ENCODE results near the gene ETS1.

ETS1 gene

DNA sequence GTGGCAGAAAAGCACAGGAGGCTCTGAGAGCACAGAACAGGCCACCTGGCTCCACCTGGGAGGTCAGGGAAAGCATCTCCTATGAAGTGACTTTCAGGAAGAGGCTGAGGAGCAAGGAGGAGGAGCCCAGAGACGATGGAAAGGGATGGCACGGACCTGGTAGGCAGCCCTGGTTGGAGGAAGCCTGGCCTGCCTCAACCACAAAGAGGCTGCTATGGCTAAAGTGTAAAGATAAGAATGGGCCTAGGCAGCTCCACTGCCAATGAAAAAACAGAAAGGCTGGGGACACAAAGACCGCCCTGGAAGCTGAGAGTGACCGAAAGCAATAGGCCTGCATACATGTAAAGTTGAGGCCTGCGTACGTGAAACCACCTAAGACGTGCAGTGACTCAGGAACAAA, 31.2 kb upstream of the ETS1 start:
- no peak for DNase-seq

DNA sequence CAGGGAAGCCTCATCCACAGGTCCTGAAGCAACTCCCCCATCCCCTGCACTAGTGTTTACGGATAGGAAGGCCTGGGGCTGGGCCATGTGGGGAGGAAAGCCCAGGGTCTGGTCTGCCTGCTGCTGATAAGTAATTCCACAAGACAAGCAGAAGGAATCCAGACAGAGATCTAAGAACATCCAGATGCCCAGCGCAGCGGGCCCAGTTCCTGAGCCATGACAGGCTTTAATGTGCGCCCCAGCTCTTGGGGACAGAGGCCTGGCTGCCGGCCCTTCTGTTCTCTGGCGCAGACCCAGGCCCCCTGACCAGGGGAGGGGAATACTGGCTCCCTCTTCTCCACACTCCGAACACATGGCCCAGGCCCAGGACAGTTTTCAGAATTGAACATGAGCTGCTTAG, 28.8 kb upstream of the ETS1 start:
- DNase-seq, result no peak

DNA sequence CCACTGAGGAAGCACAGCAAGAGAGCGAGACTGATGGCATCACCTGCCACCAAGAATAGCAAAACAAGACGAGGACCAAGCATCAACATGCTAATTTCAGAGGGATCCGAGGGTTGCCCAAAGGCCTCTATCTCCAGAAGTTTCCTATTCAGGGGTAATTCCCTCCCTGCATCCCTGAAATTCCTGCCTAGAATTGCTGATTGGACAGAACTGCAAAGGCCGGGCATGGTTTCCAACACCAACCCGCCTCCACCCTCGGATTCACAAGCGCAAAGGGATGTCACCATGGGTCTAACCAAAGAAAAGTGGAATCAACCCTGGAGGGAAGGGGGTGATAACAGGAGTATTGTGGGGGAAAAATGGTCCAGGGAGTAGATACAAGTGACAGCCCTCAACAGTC, 28.3 kb upstream of the ETS1 start:
- no peak for DNase-seq

DNA sequence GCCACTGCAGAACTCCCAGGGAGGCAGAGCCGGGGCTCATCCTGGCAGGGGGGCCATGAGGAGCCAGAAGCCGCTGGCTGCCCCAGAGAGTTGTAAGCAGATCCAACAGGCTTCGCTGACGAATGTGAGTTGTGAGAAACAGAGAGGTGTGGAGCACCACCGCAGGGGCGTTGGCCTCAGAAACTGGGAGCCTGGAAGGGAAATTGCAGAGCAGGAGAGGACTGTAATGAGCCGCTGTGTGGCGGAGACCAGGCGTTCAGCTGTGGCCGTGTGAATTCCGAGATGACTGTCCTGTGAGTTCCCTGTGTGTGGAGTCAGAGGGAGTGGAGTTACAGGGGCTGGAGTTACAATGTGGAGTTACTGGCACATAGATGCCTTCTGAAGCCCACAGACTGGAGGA, 27.7 kb upstream of the ETS1 start:
- DNase-seq, result no peak

DNA sequence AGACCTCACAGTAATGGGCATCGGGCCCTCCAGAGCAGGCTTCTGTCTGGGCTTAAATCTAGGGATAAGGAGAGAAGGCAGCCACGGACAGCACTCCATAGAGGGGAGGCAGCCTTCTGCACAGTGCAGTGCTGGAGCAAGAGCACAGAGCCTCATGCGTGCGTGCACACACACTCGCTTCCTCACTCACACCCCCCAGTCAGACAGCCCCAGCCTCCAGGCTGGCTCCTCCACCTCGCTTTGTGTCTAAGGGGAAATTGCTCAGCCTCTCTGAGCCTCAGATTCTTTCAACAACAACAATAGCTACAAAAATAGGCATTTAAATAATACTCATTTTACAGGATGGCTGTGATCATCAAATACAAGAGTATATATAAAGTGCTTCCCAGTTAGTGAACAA, 26.7 kb upstream of the ETS1 start:
- DNase-seq, result no peak

DNA sequence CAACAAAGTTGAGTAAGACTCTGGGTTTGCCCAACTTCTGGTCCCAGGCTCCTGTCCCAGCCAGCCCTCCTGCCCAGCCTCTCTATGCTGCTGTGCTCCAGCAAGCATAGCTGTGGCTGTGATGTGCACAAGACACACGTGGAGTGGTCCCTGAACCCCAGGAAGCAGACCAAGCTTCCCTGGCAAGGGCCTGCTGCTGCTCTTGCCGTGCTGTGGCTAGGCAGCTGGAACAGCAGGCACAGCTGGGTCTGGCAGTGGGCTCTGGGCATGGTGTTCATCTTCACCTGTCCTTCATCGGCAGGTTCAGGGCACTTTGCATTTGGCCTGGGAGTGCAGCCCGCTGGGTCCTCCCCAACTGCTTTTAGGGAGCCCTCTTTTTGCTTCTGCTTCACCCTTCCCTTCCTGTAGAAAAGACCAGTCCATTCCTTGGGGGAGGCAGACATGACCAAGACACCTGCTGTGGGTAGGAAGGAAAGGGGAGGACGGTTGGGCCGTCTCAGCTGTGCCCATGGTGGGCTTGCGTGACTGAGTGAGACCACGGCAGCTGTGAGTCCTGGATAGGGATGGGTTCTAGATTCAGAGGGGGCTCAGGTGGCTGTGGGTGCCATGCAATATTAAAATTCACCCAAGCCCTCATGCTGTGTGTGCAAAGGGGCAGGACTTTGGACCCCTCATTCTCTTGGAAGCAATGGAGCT, 26.1 kb upstream of the ETS1 start:
- DNase-seq, result no peak

DNA sequence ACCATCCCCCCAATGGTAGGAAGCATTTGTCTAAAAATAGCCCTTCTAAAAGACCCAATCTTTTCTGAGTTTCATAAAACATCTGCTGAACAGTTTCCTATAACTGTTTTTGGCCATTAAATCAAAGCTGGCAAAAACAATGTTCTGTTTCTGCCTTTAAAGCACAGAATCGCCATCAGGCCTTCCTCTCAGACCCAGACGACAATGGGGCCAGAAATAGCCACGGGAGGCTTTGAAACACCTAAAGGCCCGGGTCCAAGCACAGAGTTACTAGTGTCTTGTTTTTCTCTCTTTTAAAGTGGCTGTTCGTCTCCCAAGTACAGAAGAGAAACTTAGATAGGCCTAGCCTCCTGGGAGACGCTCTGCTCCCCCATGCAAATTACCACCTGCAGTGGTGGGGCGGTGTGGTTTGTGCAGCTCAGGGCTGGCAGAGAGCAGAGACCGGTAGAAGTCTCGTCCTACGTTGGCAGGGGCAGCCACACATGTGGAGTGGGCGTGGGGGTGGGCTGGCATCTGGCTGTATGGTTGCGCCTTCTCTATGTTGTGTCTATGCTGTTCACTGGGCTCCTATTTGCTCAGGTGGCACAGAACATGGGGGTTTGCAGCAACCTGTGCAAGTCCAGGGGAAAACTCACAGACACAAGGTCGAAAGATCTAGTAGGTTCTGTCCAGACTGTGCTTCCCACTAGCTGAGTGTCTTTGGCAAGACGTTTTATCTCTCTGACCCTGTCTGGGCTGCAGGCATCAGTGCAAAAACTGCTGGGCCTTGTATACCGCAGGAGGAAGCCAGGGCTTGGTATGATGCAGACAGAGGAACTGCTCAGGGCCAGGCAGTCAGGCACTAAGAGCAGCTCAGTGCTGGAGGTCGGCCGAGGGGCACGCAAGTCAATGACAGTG, 23.6 kb upstream of the ETS1 start:
- peak; percentile 65 for DNase-seq

DNA sequence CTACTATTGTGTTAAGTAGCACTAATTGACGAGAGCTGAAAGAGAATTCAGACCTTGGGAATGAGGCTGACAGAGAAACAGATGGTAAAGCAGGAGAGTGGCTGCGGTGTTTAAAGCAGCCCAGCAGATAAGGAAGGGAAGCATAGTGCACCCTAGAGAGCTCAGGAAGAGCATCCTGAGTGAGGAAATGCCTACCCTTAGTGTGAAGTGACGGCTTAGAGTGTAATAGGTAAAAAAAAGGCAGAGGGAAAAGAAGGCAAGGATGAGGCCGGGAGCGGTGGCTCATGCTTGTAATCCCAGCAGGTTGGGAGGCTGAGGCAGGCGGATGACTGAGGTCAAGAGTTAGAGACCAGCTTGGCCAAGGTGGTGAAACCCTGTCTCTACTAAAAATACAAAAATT, 22.4 kb upstream of the ETS1 start:
- DNase-seq, result no peak

DNA sequence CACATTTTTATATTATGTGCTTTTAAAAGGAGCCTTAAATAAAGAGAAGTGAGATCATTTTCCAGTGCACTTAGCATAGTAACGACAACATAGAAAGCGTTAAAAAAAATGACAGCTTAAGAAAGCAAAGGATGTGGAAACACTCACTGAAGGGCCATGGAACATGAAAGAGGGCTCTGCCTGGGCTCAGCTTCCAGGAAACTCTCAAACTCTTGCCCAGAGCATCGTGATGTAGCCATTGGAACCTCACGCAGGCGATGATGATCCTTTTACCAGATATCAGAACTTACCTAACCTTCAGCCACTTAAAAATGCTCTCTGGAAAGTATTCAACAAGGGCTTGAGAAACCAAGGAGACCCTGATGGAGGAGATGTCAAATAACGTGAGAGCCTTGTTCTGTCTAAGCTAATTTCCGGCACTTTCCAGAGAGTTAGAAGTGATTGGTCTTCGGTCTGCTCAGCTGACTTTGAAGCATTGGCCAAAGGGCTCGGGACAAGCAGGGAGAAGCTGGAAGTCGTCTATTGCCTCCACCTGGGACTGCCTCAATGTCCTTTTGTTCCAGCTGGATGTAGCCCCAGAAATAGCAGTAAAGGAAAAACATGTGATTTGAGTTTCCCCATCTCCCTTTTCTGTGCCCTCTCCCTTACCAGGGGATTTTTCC, 21.5 kb upstream of the ETS1 start:
- DNase-seq, result no peak

DNA sequence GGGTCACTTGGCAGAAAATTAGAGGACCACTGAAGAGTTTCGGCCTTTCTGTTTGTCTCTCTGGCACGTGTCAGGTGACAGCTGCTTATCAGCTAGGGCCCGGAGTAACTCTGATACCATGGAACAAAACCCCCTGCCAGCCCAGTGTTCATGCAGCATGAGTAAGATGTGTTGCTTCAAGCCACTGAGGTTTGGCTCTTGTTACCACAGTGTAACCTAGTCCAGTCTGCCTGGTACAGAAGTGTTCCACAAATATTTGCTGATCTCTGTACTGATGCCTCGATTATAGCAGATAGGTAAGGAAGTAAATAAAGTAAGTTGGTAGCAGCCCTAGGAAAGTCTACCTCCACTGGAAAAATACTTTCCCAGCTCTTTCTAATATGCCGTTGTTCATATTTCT, 20.5 kb upstream of the ETS1 start:
- DNase-seq, result no peak

DNA sequence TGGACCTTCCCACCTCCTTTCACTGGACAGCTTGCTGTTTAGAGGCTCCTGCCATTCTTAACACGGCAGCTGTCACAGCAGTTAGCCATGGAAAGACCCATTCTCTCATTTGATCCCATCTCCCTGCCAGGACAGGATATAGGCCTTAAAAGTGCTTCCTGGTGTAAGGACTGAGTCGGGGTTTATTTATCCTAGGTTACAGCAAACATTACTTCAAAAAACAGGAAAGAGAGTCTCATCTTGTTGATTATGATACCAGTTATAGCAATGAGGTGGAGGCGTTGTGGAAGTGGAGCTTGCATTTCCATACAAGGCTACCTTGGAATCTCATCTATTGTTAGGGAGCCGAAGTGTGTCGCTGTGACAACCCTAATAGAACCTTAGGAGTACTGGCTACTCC, 17.4 kb upstream of the ETS1 start:
- no peak for DNase-seq

DNA sequence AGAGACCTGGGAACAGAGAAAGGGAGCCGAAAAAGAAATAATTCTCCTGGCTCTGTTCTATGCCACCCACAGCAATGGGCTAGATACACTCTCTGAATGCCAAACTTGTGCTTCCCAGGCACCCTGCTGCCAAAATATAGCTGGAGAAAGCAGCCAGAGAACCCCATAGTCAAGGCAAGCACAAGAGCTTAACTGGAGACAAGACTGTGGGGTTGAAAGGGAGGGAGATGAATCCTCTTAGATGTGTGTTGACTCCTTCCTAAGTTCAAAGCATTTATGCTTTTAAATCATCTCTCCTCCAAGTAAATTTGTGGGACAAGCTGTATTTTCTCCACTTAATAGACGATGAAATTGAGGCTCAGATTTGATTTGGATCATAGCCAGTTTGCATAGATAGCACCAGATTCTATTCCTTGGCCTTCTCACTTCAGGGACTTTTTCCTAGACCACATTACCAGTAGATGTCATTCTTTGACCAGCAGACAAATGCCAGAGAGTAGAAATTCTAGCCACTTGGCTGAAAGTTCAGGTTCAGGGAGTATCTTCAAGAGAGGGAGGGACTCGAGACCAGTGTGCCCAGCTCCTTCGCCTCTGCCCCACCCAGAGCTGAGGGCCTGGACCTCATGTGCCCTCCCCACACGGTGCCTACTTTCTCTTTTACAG, 16.5 kb upstream of the ETS1 start:
- no peak for DNase-seq

DNA sequence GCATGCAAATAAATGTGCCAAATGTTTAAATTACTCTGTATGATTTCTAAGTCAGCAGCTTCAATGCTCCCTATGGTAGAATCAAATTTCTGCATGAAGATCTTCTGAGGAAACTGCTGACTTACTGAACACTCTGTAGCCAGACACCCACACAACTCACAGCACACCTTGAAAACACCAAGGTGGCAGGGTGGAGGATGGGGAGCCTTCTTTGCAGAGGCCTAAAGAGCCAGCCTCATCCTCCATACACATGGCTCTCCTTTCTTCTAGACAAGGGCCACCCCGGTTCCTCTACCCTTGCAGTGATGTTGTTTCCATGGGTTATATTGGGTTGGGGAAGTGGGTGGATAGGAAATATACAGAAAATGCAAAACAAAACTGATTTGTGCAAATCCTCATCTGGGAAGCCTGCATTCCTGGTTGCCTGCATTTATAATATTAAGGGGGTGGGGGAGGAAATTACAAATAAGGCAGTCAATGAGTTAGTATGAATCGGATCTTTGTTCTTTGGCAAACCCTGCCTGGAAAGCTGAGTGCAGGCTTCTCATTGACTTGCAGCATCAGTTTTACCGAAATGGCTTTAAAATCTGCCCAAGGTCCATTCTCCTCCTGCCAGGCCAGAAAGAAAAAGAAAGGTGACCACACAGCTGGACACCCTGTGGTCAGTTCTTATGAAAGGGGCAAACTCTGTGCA, 15.8 kb upstream of the ETS1 start:
- DNase-seq, result no peak

DNA sequence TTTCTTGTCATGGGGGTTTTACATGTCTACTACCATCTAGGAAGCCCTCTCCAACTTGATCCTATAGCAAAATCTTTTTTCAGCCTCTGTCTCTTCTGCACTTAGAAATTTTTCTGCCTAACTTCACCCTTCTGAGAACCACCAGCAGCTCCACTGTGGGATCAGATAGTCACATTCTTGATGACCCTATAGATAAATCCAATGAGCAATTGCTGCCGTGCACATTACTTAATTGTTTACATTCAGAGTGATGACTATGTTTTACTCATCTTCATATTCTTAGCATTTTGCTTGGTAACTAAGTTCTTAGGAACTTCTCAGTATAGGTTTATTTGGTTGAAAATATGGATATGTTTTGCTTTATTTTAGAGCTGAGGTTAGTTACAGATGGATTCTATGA, 12.4 kb upstream of the ETS1 start:
- no peak for DNase-seq

DNA sequence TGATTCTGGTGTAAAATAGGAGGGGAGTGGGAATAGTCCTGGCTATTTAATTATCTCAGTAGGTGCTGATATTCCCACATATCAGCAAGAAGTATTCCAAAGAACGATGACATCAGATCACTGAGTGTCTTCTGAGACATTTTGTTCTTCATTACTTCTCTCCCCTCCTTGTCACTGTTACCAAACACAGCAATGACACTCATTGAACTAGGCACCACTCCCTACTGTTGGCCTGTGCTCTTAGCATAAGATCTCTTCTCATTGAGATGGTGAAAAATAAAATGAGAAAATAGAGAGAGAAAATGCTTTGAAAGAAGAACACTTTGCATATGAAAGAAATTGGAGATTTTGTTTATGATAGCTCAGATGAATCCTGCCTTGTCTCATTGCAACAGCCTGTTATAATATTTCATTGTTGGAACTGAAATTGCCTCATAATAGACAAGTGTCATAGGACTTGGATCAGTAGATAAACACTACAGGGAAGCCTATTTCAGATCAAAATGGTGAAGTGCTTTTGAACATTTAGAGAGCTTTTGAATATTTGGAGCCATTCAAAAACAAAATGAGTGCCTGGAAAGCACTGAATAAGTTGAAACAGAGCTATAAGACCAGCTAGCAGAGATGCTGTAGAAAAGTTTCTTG, 11.3 kb upstream of the ETS1 start:
- no peak for DNase-seq

DNA sequence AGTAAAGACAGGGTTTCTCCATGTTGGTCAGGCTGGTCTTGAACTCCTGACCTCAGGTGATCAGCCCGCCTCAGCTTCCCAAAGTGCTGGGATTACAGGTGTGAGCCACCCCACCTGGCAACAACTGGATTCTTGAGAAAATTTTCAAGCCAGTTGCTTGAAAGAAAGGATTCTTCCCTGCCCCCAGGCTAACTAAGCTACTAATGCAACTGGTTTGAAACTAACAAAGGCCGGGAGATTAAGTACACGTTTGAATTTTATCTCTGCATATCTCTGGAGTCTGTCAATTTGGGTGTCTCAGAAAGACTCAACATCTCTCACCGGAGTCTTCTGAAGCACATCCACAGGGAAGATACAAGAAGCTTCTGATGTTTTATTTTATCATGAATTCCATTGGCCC, 10.7 kb upstream of the ETS1 start:
- no peak for DNase-seq

DNA sequence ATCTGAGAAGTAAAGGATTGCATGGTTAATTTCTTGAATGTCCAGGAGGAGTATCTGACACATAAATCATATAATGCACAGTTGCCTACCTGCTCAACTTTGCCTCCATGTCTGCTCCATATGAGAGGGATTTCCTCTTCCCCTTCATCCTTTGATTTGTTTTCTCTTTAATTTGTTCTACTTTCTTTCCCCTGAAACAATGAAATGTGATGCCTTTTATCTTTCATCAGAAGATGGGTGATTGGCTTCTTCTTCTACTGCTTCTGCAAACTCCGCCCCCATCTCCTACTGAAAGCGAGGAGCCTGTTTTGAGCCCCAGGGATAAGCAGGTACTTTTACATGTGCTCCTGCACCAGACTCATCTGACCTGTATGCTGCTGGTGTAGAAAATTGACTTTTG, 9.9 kb upstream of the ETS1 start:
- no peak for DNase-seq

DNA sequence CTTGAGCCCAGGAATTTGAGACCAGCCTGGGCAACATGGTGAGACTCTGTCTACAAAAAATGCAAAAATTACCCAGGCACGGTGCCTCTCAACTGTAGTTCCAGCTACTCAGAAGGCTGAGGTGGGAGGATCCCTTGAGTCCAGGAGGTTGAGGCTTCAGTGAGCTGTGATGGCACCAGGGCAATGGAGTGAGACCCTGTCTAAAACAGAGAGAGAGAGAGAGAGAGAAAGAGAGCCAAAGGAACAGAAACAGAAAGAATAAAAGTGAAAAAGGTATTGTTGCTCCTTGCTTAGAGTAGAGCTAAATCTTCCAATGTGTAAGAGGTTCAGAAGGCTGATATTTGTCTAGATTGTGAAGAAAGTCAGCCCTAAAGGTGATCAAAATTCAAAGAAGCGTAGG, 8.9 kb upstream of the ETS1 start:
- no peak for DNase-seq

DNA sequence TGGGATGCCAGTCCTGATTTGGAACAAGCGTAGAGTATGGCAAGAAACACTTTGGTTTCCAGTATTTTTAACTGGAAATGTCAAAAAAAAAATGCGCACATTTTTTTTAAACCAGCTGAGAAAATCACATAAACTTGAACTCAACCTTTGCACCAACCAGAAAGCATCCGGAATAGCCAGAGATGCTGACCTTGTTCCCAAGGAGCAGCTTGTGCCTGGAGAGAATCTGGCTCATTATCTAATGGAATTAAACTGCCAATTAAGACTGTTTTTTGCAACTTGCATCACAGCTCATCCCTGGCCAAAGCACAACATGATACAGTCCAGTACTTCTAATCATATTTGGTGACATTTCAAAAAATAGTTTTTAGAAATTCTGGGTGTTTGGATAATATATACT, 8.4 kb upstream of the ETS1 start:
- DNase-seq, result no peak

DNA sequence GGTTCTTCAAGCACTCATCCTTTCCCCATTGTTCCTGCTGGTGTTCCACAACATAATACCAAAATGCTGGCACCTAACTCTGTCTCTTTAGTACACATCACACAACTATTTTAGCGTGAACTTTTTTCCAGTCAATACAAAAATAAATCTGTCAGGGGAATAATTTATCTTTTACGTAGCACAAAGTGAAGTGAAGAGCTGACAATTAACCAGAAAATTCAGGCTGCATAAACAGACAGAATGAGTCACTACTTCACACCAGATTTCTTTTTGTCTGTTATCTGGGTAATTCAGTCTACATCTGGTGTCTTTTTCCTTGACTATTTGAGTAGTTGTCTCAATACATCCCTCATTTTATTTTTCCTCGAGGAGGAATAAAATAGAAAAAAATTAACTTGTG, 7.9 kb upstream of the ETS1 start:
- DNase-seq, result no peak

DNA sequence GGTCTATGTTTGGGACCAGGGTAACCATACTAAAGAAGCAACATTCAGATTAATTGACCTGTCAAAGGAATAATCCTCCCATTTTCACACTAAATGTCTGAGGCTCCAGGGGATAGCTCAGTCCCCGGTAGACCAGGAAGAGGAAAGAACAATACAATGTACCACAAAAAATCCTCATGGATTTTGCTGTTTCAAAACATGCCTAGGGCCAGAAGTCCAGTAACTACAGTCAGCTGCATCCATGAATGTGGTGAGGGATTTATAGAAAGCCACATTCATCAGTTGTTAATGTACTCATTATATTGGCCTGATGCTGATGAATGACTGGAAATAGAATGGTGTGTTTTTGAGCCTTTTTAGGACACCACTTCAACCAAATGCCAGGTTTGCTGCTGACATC, 6.9 kb upstream of the ETS1 start:
- DNase-seq, result no peak

DNA sequence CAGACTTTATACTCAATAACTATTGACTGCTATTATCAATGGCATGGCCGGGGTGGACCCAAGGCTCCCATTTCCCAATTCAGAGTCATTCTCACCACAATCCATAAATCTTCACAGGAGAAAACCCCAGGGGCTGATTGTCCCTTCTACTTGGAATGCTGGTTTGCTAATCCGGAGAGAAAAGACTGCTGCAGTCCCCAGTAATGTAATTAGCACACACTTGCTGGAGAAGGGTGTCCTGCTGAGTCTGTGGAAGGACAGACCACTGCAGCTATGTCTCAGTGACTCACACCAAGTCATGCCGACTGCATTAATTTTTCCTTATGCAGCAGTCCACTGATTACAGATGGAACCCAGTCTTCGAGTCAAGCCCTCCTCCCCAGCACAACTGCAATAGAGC, 5.9 kb upstream of the ETS1 start:
- no peak for DNase-seq
